Uterus (tissue), 4 donors: ENCODE results near the gene BICDL1. TPM values are rescaled to one million over a fixed set of nuclear protein-coding genes. Genes with fewer than 3 reads are reported as not detected.
"Not testable (repeated sequence)": the region's sequence is repeated elsewhere in the genome, so short reads cannot be mapped to it uniquely, and the experiment has no call there.

Source experiments
- DNase-seq, 2 donors: peaks; one replicate each; pipeline ENCODE4 v3.0.0-alpha.2; 2019 to 2020
- H3K27ac ChIP-seq, 2 donors: fragments of 200-600 bp; sonication (generic); 1 replicate in 1 of 2; 2 replicates in 1 of 2; pipeline ENCODE4 v1.5.1; 2016 to 2018
- H3K27me3 ChIP-seq, 2 donors: fragments of 200-600 bp; sonication (generic); one replicate each; pipeline ENCODE4 v1.5.1; 2018 to 2019; ENCODE audit warnings: control low read depth in 1 of 2
- H3K36me3 ChIP-seq, 2 donors: fragments of 200-600 bp; sonication (generic); one replicate each; pipeline ENCODE4 v1.5.1; 2019; ENCODE audit warnings: control low read depth in 1 of 2
- H3K4me1 ChIP-seq, 2 donors: fragments of 200-600 bp; sonication (generic); one replicate each; pipeline ENCODE4 v1.5.1; 2018 to 2019; ENCODE audit warnings: control low read depth in 1 of 2
- H3K4me3 ChIP-seq, 2 donors: fragments of 200-600 bp; sonication (generic); 1 replicate in 1 of 2; 2 replicates in 1 of 2; pipeline ENCODE4 v1.5.1; 2018 to 2019; ENCODE audit warnings: mild to moderate bottlenecking in 1 of 2
- H3K9me3 ChIP-seq, 2 donors: fragments of 200-600 bp; sonication (generic); one replicate each; pipeline ENCODE4 v1.5.1; 2019; ENCODE audit warnings: control low read depth in 1 of 2
- CTCF ChIP-seq, 4 experiments: fragments of 200-600 bp in 2 of 4; fragments of 450-650 bp in 2 of 4; sonication (generic) in 2 of 4; IDR thresholded peaks; one replicate each; pipeline ENCODE4 v1.5.1; 2016 to 2019; ENCODE audit warnings: antibody characterized with exemption in 4 of 4, mild to moderate bottlenecking in 2 of 4, moderate library complexity in 1 of 4
- POLR2A ChIP-seq, 2 donors: fragments of 450-650 bp; IDR thresholded peaks; one replicate each; pipeline ENCODE4 v1.6.1; 2016; ENCODE audit warnings: antibody characterized with exemption in 2 of 2, mild to moderate bottlenecking in 1 of 2, moderate library complexity in 1 of 2
- intact Hi-C: fragments of 100-400 bp; cut with DNase I; formaldehyde crosslinking; loops from one replicate; pipeline ENCODE4 v1.15.1; 2023; ENCODE audit warnings: low total_unique reads
- total RNA-seq, 4 donors: library from RNA; depleted of rRNA in 3 of 4; stranded (reverse); fragments of >200 nt in 3 of 4; gene quantifications; one replicate each; pipeline versions ENCODE4 v1.1.0 to v1.2.4, GENCODE V29; 2014 to 2023
- donor health status: DM: yes; HTN: yes; CAD: no.

The BICDL1 gene
- total RNA-seq, 4 donors from 2014 or later, result 1.8 to 2.2 TPM; not detected in 2

GRCh38 chr12:120006258-120006975 is 17.4 kb downstream of the BICDL1 start:
- Histone ChIP-seq H3K36me3 (no peaks in the 10 kb centered on the region), H3K4me3 (no peak overlapping the region), H3K9me3 (no peaks in the 10 kb centered on the region), H3K27ac (no peak overlapping the region), H3K27me3 (no peaks in the 10 kb centered on the region), H3K4me1 (no peaks in the 10 kb centered on the region)
- DNase-seq, result no peak
- intact Hi-C loops, result no loop called here
- TF ChIP-seq POLR2A (IDR thresholded peaks at IDR 0.05) (no peak), CTCF (IDR thresholded peaks at IDR 0.05) (no peak)

- Histone ChIP-seq H3K27me3 (no peaks in the 10 kb centered on the region), H3K27ac (no peak overlapping the region), H3K4me1 (no peaks in the 10 kb centered on the region), H3K36me3 (no peaks in the 10 kb centered on the region), H3K9me3 (no peaks in the 10 kb centered on the region), H3K4me3 (no peak overlapping the region)
- TF ChIP-seq POLR2A (IDR thresholded peaks at IDR 0.05) (no peak), CTCF (IDR thresholded peaks at IDR 0.05) (no peak)
- intact Hi-C loops, result no loop called here
- no peak for DNase-seq
Observed at GRCh38 chr12:120007272-120007671, 18.2 kb downstream of the BICDL1 start.

DNA sequence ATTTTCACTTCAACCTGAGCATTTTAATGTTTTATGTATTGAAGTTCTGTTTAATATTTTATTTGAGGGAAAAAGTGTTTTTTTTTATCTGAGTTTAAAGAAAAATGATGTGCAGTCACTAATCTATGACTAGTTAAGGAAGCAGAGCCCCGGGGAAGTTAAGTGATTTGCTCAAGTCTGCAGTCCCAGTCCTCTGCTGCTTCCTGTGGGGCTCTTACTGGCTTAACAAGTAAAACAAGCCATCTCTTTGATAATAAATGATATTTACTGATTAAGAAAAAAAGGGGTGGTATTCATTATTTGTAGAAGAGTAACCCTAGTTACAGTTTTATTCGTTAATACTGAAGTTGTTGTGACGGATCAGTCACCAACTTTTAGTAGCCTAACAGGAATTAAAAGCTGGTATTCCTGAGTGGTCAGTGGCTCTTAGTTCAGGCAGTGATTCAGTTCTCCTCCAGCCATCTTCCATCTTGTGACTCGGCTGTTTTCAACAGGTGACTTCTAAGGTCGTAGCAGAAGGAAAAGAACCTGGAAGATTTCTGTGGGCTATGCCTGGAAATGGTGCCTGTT is 21.7 kb downstream of the BICDL1 start:
- Histone ChIP-seq H3K27ac (no peak overlapping the region), H3K27me3 (no peaks in the 10 kb centered on the region), H3K9me3 (no peaks in the 10 kb centered on the region), H3K4me1 (no peaks in the 10 kb centered on the region), H3K4me3 (no peak overlapping the region), H3K36me3 (no peaks in the 10 kb centered on the region)
- TF ChIP-seq POLR2A (IDR thresholded peaks at IDR 0.05) (no peak), CTCF (IDR thresholded peaks at IDR 0.05) (no peak)
- DNase-seq, result no peak
- intact Hi-C loops, result no loop called here

DNA sequence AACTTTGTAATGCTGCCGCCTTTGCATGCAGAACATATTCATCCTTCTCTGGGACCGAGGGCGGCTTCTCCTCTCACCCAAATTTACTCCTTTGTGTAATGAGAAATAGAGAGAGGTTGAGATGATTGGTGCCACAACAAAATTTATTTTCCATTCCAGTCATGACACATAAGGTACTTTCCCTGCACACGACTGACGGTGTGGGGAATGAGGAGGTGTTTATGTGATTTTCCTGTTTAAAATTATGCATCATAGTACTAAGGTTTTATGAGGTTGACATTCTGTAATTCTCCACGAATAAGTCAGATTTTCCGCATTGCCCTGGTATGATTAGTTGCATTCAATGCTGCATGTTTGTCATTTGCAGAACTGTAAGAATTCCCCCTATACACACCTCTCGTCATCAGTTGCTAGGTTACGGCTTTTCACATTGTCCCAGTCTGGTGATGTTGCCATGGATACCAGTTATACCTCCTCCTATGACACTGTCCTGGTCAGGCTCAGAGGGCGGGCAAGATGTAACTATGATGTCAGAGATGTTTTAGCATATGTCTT is 23.1 kb downstream of the BICDL1 start:
- intact Hi-C loops, result no loop called here
- no peaks in the 10 kb centered on the region for H3K9me3 ChIP-seq
- no peak for TF ChIP-seq POLR2A (IDR thresholded peaks at IDR 0.05)
- TF ChIP-seq CTCF (IDR thresholded peaks at IDR 0.05), result no peak

DNA sequence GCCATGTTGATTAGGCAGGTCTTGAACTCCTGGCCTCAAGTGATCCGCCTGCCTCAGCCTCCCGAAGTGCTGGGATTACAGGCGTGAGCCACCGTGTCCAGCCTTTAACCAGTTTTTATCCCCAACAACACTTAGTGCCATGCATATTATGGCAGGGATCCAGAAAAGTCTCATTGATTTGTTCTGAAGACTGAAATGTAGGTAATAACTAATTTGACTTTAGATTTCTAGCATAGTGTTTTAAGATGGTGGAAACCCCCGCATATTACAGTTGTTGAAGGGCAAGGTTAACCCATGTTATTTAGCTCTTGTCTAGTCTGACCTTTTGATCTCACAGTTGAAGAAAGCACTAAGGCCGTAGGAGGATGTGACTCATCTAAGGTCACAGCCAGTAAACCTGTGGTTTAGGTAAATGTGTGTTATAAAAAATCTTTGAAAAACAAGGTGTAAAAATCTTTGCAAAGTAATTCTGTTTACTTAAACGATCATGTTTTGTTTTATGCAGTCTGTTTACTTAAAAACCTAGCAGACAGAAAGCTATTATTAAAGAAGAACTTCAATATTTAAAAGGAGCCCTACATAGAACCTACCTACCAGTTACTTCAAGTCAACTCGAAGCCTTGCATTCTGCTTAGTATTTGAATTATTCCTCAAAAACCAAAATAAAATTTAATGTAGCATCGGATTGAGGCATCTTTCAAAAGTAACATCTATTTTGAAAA is 24.8 kb downstream of the BICDL1 start:
- intact Hi-C loops, result no loop called here
- TF ChIP-seq CTCF (IDR thresholded peaks at IDR 0.05) (no peak), POLR2A (IDR thresholded peaks at IDR 0.05) (no peak)

More for the DNA sequence above, 23.1 kb downstream of the BICDL1 start:
- Histone ChIP-seq H3K4me1 (no peaks in the 10 kb centered on the region), H3K4me3 (no peak overlapping the region), H3K27ac (no peak overlapping the region), H3K27me3 (no peaks in the 10 kb centered on the region), H3K36me3 (no peaks in the 10 kb centered on the region)
- DNase-seq, result no peak

GRCh38 chr12:120014381-120014735 is 25.3 kb downstream of the BICDL1 start:
- intact Hi-C loops, DNase-seq, H3K27me3 ChIP-seq, H3K4me1 ChIP-seq, H3K27ac ChIP-seq, H3K4me3 ChIP-seq, H3K36me3 ChIP-seq, H3K9me3 ChIP-seq: not testable (repeated sequence)

More for the DNA sequence above, 24.8 kb downstream of the BICDL1 start:
- no peak overlapping the region for H3K27ac ChIP-seq
- no peaks in the 10 kb centered on the region for H3K9me3 ChIP-seq
- H3K27me3 ChIP-seq, result no peaks in the 10 kb centered on the region
- no peaks in the 10 kb centered on the region for H3K4me1 ChIP-seq
- no peak for DNase-seq
- H3K36me3 ChIP-seq, result no peaks in the 10 kb centered on the region
- no peak overlapping the region for H3K4me3 ChIP-seq
